HepG2 (cell line): Measurements from ENCODE around the gene SRRM4. TPM values are rescaled to one million over a fixed set of nuclear protein-coding genes. Genes with fewer than 3 reads are reported as not detected.

Experiments
- ATAC-seq: fragments of 200-7000 bp; cut with Tn5 transposase; 3 replicates; pipeline ENCODE4 v1.9.1; 2020; ENCODE audit warnings: mild to moderate bottlenecking, moderate library complexity
- BruUV-seq: library from RNA; stranded (reverse); fragments of 400-500 nt; replicated peaks from 2 replicates; lab custom pipeline; 2021; lab: Mats Ljungman, UMichigan
- CTCF ChIA-PET: fragments of 300-600 bp; formaldehyde crosslinking; extraction: SDS; loops from one replicate; lab custom pipeline; 2021; ENCODE audit warnings: low total read pairs, inconsistent platforms, low intra/inter-chr PET ratio; lab: Yijun Ruan, JAX
- POLR2A ChIA-PET: fragments of 350-600 bp; sonication (Branson Sonifier 250); formaldehyde crosslinking; loops from one replicate; lab custom pipeline; 2020; ENCODE audit warnings: antibody characterized with exemption, inconsistent platforms; lab: Yijun Ruan, JAX
- DNase-seq: peaks from one replicate; pipeline ENCODE4 v3.0.0-alpha.2; 2015; ENCODE audit warnings: low spot score
- FAIRE-seq: peaks from 3 replicates; lab custom pipeline; 2011; peaks lifted over from hg19 to GRCh38; lab: Jason Lieb, UNC
- H2AFZ ChIP-seq: one replicate; pipeline ENCODE4 v1.6.1; 2011; ENCODE audit warnings: low read length, inconsistent platforms
- H3K27ac ChIP-seq: fragments of 300-600 bp; 3 replicates; pipeline ENCODE4 v1.8.0; 2011; ENCODE audit warnings: mixed run types, mild to moderate bottlenecking, mixed read lengths, low read length, inconsistent platforms; ENCODE audit not compliant: insufficient read depth; ENCODE audit errors: extremely low read length
- H3K27me3 ChIP-seq, 2 experiments: fragments of 200-600 bp in 1 of 2; 2 replicates in 1 of 2; 3 replicates in 1 of 2; pipeline versions ENCODE4 v1.6.0 to v1.8.0; 2011; ENCODE audit warnings: low read length in 2 of 2, mild to moderate bottlenecking in 2 of 2, moderate library complexity in 2 of 2, inconsistent platforms in 1 of 2; ENCODE audit not compliant: insufficient read depth in 2 of 2, control insufficient read depth in 1 of 2
- H3K36me3 ChIP-seq, 2 experiments: fragments of 200-600 bp in 1 of 2; replicated peaks in 1 of 2; 2 replicates in 1 of 2; 3 replicates in 1 of 2; pipeline versions ENCODE4 v1.5.1 to v1.8.0; 2011; ENCODE audit warnings: low read length in 2 of 2, inconsistent platforms in 1 of 2; ENCODE audit not compliant: insufficient read depth in 2 of 2, control insufficient read depth in 1 of 2
- H3K4me1 ChIP-seq: 2 replicates; pipeline ENCODE4 v1.5.1; 2012; ENCODE audit warnings: low read length, inconsistent platforms; ENCODE audit not compliant: insufficient read depth
- H3K4me2 ChIP-seq: 2 replicates; pipeline ENCODE4 v1.6.0; 2011; ENCODE audit warnings: low read depth, low read length, inconsistent platforms
- H3K4me3 ChIP-seq, 3 experiments: fragments of 200-600 bp in 1 of 3; sonication (generic), shearing (Covaris generic) in 1 of 3; replicated peaks in 1 of 3; 2 replicates each; pipeline ENCODE4 v1.5.1; 2011 to 2016; ENCODE audit warnings: low read length in 3 of 3, inconsistent platforms in 2 of 3, low read depth in 2 of 3, mild to moderate bottlenecking in 2 of 3, control low read depth in 1 of 3, mixed read lengths in 1 of 3; ENCODE audit not compliant: insufficient read depth in 1 of 3
- H3K79me2 ChIP-seq: one replicate; pipeline ENCODE4 v1.6.1; 2011; ENCODE audit warnings: low read length, inconsistent platforms; ENCODE audit not compliant: insufficient read depth
- H3K9ac ChIP-seq: 2 replicates; pipeline ENCODE4 v1.6.0; 2011; ENCODE audit warnings: mild to moderate bottlenecking, low read depth, low read length, inconsistent platforms; ENCODE audit not compliant: insufficient read depth
- H3K9me3 ChIP-seq: 2 replicates; pipeline ENCODE4 v1.5.1; 2012; ENCODE audit warnings: mild to moderate bottlenecking, low read length
- H4K20me1 ChIP-seq: 2 replicates; pipeline ENCODE4 v1.6.0; 2011; ENCODE audit warnings: inconsistent platforms, mild to moderate bottlenecking, low read length, moderate library complexity; ENCODE audit not compliant: insufficient read depth
- ARID2 ChIP-seq: sonication (generic); formaldehyde crosslinking; IDR thresholded peaks from 2 replicates; pipeline ENCODE4 v1.8.1; 2022; ENCODE audit warnings: mild to moderate bottlenecking, missing genetic modification reagents, borderline replicate concordance
- HDAC1 ChIP-seq: sonication (generic); formaldehyde crosslinking; IDR thresholded peaks from 2 replicates; pipeline ENCODE4 v1.5.1; 2020; ENCODE audit warnings: mild to moderate bottlenecking, missing genetic modification reagents
- ZNF816 ChIP-seq: sonication (generic); formaldehyde crosslinking; IDR thresholded peaks from 2 replicates; pipeline ENCODE4 v1.8.0; 2022; ENCODE audit warnings: missing genetic modification reagents, mild to moderate bottlenecking, borderline replicate concordance
- in situ Hi-C: cut with HindIII; loops from 2 replicates; pipeline ENCODE4 v1.10.0; 2017; ENCODE audit warnings: low pct_unique_long_range_greater_than_20kb; ENCODE audit not compliant: extremely low pct_ligation_motif_present
- intact Hi-C: fragments of 100-400 bp; cut with micrococcal nuclease; formaldehyde crosslinking; loops from one replicate; pipeline ENCODE4 v1.10.0; 2022; ENCODE audit not compliant: unreplicated experiment
- polyA plus RNA-seq, 8 experiments: library from polyadenylated mRNA; depleted of rRNA in 3 of 8; stranded (reverse) in 7 of 8; unstranded in 1 of 8; fragments of >200 nt; fragmentation: Illumina TruSeq in 4 of 8; extraction: Trizol in 4 of 8; gene quantifications; 2 replicates each; pipeline versions ENCODE4 v1.2.1 to v1.2.3, GENCODE V29; 2011 to 2016; ENCODE audit warnings: low read depth in 4 of 8, missing spikeins in 1 of 8, mixed read lengths in 1 of 8; ENCODE audit not compliant: insufficient read depth in 1 of 8
- total RNA-seq, 5 experiments: library from RNA; depleted of rRNA; stranded (reverse); fragments of >200 nt; fragmentation: Illumina TruSeq; extraction: Trizol; gene quantifications; 2 replicates each; pipeline ENCODE4 v1.2.3, GENCODE V29; 2016; ENCODE audit warnings: low read depth in 1 of 5
- TF ChIP-seq, protein P1 (sequence below): sonication (generic); formaldehyde crosslinking; IDR thresholded peaks from 2 replicates; pipeline ENCODE4 v1.5.0; 2020; ENCODE audit warnings: mild to moderate bottlenecking, missing genetic modification reagents, borderline replicate concordance
- TF ChIP-seq, protein P2 (sequence below): sonication (generic); formaldehyde crosslinking; IDR thresholded peaks from 2 replicates; pipeline ENCODE4 v1.9.0; 2022; ENCODE audit warnings: missing genetic modification reagents, mild to moderate bottlenecking, borderline replicate concordance

SRRM4 gene
- total and polyA plus RNA-seq, 2 of the 13 experiments (the other 11 are each of a cell fraction or from before 2014, with no cell fraction given) = not detected

DNA sequence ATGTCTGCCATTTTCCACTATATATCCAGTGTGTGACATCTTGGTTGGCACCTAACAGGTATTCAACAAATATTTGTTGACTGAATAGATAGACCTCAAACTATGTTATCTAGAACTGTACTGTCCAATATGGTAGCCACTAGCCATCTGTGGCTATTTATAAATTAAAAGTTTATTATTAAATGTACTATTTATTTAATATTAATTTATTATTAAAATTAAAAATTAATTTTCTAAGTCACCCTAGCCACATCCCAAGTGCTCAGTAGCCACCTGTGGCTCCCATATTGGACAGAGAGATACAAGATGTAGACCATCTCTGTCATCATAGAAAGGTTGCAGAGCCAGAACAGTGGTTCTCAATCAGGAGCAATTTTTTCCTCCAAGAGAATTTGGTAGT, 69.3 kb downstream of the SRRM4 start:
- Histone ChIP-seq H3K4me2 (no peak overlapping the region), H4K20me1 (no peaks in the 10 kb centered on the region), H3K9me3 (no peaks in the 10 kb centered on the region), H2AFZ (no peak overlapping the region), H3K27ac (no peak overlapping the region), H3K27me3 (no peaks in the 10 kb centered on the region), H3K79me2 (no peaks in the 10 kb centered on the region), H3K9ac (no peak overlapping the region), H3K4me3 (no peak overlapping the region), H3K4me1 (no peaks in the 10 kb centered on the region), H3K36me3 (no peaks in the 10 kb centered on the region)
- FAIRE-seq (no peak), DNase-seq (no peak), ATAC-seq (no peak)
- ChIA-PET POLR2A (no interaction called here), CTCF (no interaction called here)
- in situ Hi-C loops = no loop called here
- no TSS peak for BruUV-seq
- TF ChIP-seq, protein P1, sequence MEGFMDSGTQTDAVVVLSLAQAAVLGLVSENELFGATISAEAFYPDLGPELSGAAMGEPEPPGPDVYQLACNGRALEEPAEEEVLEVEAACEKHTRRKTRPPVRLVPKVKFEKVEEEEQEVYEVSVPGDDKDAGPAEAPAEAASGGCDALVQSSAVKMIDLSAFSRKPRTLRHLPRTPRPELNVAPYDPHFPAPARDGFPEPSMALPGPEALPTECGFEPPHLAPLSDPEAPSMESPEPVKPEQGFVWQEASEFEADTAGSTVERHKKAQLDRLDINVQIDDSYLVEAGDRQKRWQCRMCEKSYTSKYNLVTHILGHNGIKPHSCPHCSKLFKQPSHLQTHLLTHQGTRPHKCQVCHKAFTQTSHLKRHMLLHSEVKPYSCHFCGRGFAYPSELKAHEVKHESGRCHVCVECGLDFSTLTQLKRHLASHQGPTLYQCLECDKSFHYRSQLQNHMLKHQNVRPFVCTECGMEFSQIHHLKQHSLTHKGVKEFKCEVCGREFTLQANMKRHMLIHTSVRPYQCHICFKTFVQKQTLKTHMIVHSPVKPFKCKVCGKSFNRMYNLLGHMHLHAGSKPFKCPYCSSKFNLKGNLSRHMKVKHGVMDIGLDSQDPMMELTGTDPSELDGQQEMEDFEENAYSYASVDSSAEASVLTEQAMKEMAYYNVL = no peak
- no peak for TF ChIP-seq HDAC1 (CRISPR knock-in tag)
- no peak for TF ChIP-seq ARID2 (CRISPR knock-in tag)
- TF ChIP-seq ZNF816 = no peak
- TF ChIP-seq, protein P2, sequence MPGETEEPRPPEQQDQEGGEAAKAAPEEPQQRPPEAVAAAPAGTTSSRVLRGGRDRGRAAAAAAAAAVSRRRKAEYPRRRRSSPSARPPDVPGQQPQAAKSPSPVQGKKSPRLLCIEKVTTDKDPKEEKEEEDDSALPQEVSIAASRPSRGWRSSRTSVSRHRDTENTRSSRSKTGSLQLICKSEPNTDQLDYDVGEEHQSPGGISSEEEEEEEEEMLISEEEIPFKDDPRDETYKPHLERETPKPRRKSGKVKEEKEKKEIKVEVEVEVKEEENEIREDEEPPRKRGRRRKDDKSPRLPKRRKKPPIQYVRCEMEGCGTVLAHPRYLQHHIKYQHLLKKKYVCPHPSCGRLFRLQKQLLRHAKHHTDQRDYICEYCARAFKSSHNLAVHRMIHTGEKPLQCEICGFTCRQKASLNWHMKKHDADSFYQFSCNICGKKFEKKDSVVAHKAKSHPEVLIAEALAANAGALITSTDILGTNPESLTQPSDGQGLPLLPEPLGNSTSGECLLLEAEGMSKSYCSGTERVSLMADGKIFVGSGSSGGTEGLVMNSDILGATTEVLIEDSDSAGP (CRISPR knock-in tag) = no peak
- TF ChIP-seq, all 625 proteins: peak for 0
- intact Hi-C loops = loop anchor here (5.0 kb wide), 1 partner anchor 227 kb away; no protein-coding TSS in a partner anchor
